B cell (primary cell): ENCODE results near the gene PHKG2. TPM values are rescaled to one million over a fixed set of nuclear protein-coding genes. Genes with fewer than 3 reads are reported as not detected.

Experiments used
- polyA plus RNA-seq: library from polyadenylated mRNA; depleted of rRNA; stranded (reverse); fragments of >200 nt; gene quantifications from 2 replicates; pipeline ENCODE4 v1.2.3, GENCODE V29; 2012
- small RNA-seq: library from RNA; depleted of rRNA; stranded (forward); fragments of <200 nt; gene quantifications from one replicate; pipeline ENCODE3, GENCODE V24; 2012; ENCODE audit warnings: low replicate concordance, low read depth; ENCODE audit not compliant: insufficient read length
- total RNA-seq, 2 donors: library from RNA; stranded (reverse); fragments of 120-200 nt in 1 of 2; gene quantifications; 1 replicate in 1 of 2; 2 replicates in 1 of 2; pipeline versions ENCODE4 v1.2.3 to v1.2.4, GENCODE V29; 2013 to 2022

The PHKG2 gene
- total and polyA plus RNA-seq, 2 donors (not counting 1 experiment from before 2014, with no cell fraction given): 55.7 to 80.8 TPM

Small RNA genes lying within 50 kb of the gene (small RNA-seq; reads per million reads assigned to genes)
- not detected for gene RNU6-1043P
- gene SNORA30: 38.3 reads per million, percentile 92 among the genes with 10 or more reads in this experiment

Other genes starting within 250 kb of the PHKG2 start
- 33.3 and 36.5 TPM in 2 replicates for gene ZNF768, start 221.9 kb upstream of the PHKG2 start, total RNA-seq
- 16.8 and 24.8 TPM in 2 replicates for gene ZNF768, start 221.9 kb upstream of the PHKG2 start, polyA plus RNA-seq
- 17.3 and 27.1 TPM in 2 replicates for gene ZNF747, start 213.6 kb upstream of the PHKG2 start, total RNA-seq
- gene ZNF747, start 213.6 kb upstream of the PHKG2 start, polyA plus RNA-seq: 7.3 and 9.7 TPM in 2 replicates
- gene ZNF764, start 190.1 kb upstream of the PHKG2 start, total RNA-seq: 19.7 and 20.9 TPM in 2 replicates
- gene ZNF764, start 190.1 kb upstream of the PHKG2 start, polyA plus RNA-seq: 11.0 and 12.6 TPM in 2 replicates
- 23.1 and 24.9 TPM in 2 replicates for gene ZNF688, start 176.7 kb upstream of the PHKG2 start, total RNA-seq
- gene ZNF688, start 176.7 kb upstream of the PHKG2 start, polyA plus RNA-seq: 15.9 and 20.6 TPM in 2 replicates
- 39.7 and 44.6 TPM in 2 replicates for gene ZNF785, start 162.7 kb upstream of the PHKG2 start, total RNA-seq
- 9.6 and 12.2 TPM in 2 replicates for gene ZNF785, start 162.7 kb upstream of the PHKG2 start, polyA plus RNA-seq
- 11.9 and 12.4 TPM in 2 replicates for gene ZNF689, start 138.0 kb upstream of the PHKG2 start, total RNA-seq
- gene ZNF689, start 138.0 kb upstream of the PHKG2 start, polyA plus RNA-seq: 8.1 and 9.6 TPM in 2 replicates
- gene PRR14, start 97.5 kb upstream of the PHKG2 start, total RNA-seq: 92.7 and 95.8 TPM in 2 replicates
- 62.4 and 63.5 TPM in 2 replicates for gene PRR14, start 97.5 kb upstream of the PHKG2 start, polyA plus RNA-seq
- gene FBRS, start 90.0 kb upstream of the PHKG2 start, total RNA-seq: 191 and 194 TPM in 2 replicates
- 68.3 and 84.4 TPM in 2 replicates for gene FBRS, start 90.0 kb upstream of the PHKG2 start, polyA plus RNA-seq
- gene SRCAP, start 49.3 kb upstream of the PHKG2 start, total RNA-seq: 142 and 145 TPM in 2 replicates
- gene SRCAP, start 49.3 kb upstream of the PHKG2 start, polyA plus RNA-seq: 20.9 and 21.4 TPM in 2 replicates
- gene CFAP119, start 13.6 kb downstream of the PHKG2 start, total RNA-seq: 9.3 and 11.7 TPM in 2 replicates
- 8.5 and 10.4 TPM in 2 replicates for gene CFAP119, start 13.6 kb downstream of the PHKG2 start, polyA plus RNA-seq
- gene RNF40, start 13.9 kb downstream of the PHKG2 start, total RNA-seq: 120 and 121 TPM in 2 replicates
- 41.8 and 44.3 TPM in 2 replicates for gene RNF40, start 13.9 kb downstream of the PHKG2 start, polyA plus RNA-seq
- 6.4 and 6.9 TPM in 2 replicates for gene ZNF629, start 38.8 kb downstream of the PHKG2 start, total RNA-seq
- gene ZNF629, start 38.8 kb downstream of the PHKG2 start, polyA plus RNA-seq: 0.82 and 1.2 TPM in 2 replicates
- gene BCL7C, start 145.7 kb downstream of the PHKG2 start, total RNA-seq: 30.5 and 31.6 TPM in 2 replicates
- gene BCL7C, start 145.7 kb downstream of the PHKG2 start, polyA plus RNA-seq: 14.9 and 17.1 TPM in 2 replicates
- gene CTF1, start 148.2 kb downstream of the PHKG2 start, total RNA-seq: 0.81 and 1.0 TPM in 2 replicates
- gene CTF1, start 148.2 kb downstream of the PHKG2 start, polyA plus RNA-seq: 0.78 and 0.99 TPM in 2 replicates
- gene FBXL19, start 175.1 kb downstream of the PHKG2 start, total RNA-seq: 25.0 and 29.5 TPM in 2 replicates
- 9.0 and 12.9 TPM in 2 replicates for gene FBXL19, start 175.1 kb downstream of the PHKG2 start, polyA plus RNA-seq
- 51.8 and 55.8 TPM in 2 replicates for gene ORAI3, start 200.6 kb downstream of the PHKG2 start, total RNA-seq
- gene ORAI3, start 200.6 kb downstream of the PHKG2 start, polyA plus RNA-seq: 24.2 and 32.2 TPM in 2 replicates
- gene SETD1A, start 209.3 kb downstream of the PHKG2 start, total RNA-seq: 37.2 and 39.5 TPM in 2 replicates
- gene SETD1A, start 209.3 kb downstream of the PHKG2 start, polyA plus RNA-seq: 11.5 and 12.4 TPM in 2 replicates
- 1.0 and 1.2 TPM in 2 replicates for gene HSD3B7, start 236.8 kb downstream of the PHKG2 start, total RNA-seq
- gene HSD3B7, start 236.8 kb downstream of the PHKG2 start, polyA plus RNA-seq: 0.65 and 0.89 TPM in 2 replicates